C4-2B (cell line): ENCODE results near the gene TBC1D8B.

Source experiments
- ZFX ChIP-seq: fragments of 450-650 bp; IDR thresholded peaks from 2 replicates; pipeline ENCODE4 v1.6.1; 2017
- TF ChIP-seq, protein P1 (sequence below): fragments of 450-650 bp; conservative IDR thresholded peaks from 2 replicates; pipeline ENCODE4 v1.5.1; 2017; ENCODE audit warnings: mild to moderate bottlenecking

DNA sequence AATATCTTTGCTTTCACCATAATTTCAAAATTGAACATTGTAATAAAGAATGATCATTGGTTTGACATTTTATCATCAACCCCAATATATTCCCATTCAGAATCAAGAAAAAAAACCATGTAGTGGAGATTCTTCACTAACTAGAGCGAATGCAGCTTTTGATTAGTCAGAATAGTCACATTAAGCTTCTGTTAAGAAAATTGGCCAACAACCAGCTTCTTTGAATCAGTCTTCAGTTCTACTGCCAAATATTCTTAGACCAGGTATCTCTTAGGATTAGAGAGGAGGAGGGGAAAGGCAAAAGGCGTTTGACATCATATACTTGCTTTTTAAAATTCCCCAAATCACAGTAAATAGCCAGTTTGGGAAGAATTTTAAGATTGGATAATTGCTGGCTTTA, 22.2 kb upstream of the TBC1D8B start:
- TF ChIP-seq, protein P1, sequence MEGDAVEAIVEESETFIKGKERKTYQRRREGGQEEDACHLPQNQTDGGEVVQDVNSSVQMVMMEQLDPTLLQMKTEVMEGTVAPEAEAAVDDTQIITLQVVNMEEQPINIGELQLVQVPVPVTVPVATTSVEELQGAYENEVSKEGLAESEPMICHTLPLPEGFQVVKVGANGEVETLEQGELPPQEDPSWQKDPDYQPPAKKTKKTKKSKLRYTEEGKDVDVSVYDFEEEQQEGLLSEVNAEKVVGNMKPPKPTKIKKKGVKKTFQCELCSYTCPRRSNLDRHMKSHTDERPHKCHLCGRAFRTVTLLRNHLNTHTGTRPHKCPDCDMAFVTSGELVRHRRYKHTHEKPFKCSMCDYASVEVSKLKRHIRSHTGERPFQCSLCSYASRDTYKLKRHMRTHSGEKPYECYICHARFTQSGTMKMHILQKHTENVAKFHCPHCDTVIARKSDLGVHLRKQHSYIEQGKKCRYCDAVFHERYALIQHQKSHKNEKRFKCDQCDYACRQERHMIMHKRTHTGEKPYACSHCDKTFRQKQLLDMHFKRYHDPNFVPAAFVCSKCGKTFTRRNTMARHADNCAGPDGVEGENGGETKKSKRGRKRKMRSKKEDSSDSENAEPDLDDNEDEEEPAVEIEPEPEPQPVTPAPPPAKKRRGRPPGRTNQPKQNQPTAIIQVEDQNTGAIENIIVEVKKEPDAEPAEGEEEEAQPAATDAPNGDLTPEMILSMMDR: no peak
- TF ChIP-seq ZFX: no peak
